Activated CD4-positive, alpha-beta T cell treated with anti-CD3 and anti-CD28 coated beads, Interleukin-2, amount 50 U/mL, for 16 hours (primary cell): ENCODE measurements around the gene POU2AF1.

Experiments
- DNase-seq: peaks from one replicate; pipeline ENCODE4 v3.0.0-alpha.2; 2020

Gene POU2AF1

GRCh38 chr11:111384494-111384893 lies 5.4 kb upstream of the POU2AF1 start:
- no peak for DNase-seq

GRCh38 chr11:111382451-111382850 lies 3.4 kb upstream of the POU2AF1 start:
- no peak for DNase-seq

- no peak for DNase-seq
Observed at GRCh38 chr11:111379602-111380136, 594 bp upstream of the POU2AF1 start.

- DNase-seq: no peak
Observed at GRCh38 chr11:111378185-111378860, 752 bp downstream of the POU2AF1 start.

- peak; percentile 73 for DNase-seq
Observed at GRCh38 chr11:111376181-111376871, 2.7 kb downstream of the POU2AF1 start.

GRCh38 chr11:111373590-111373989 lies 5.5 kb downstream of the POU2AF1 start:
- DNase-seq: no peak

- DNase-seq: no peak
Observed at GRCh38 chr11:111372538-111372937, 6.5 kb downstream of the POU2AF1 start.

GRCh38 chr11:111370902-111371578 lies 8.0 kb downstream of the POU2AF1 start:
- DNase-seq: peak; percentile 67

GRCh38 chr11:111370270-111370901 lies 8.7 kb downstream of the POU2AF1 start:
- no peak for DNase-seq

- DNase-seq: no peak
Observed at GRCh38 chr11:111368285-111368560, 10.9 kb downstream of the POU2AF1 start.

GRCh38 chr11:111367411-111368284 lies 11.4 kb downstream of the POU2AF1 start:
- DNase-seq: no peak

GRCh38 chr11:111366560-111367410 lies 12.3 kb downstream of the POU2AF1 start:
- no peak for DNase-seq

GRCh38 chr11:111365722-111366559 lies 13.1 kb downstream of the POU2AF1 start:
- DNase-seq: no peak

- no peak for DNase-seq
Observed at GRCh38 chr11:111364503-111364902, 14.6 kb downstream of the POU2AF1 start.

- no peak for DNase-seq
Observed at GRCh38 chr11:111363985-111364384, 15.1 kb downstream of the POU2AF1 start.

- DNase-seq: no peak
Observed at GRCh38 chr11:111362887-111363411, 16.1 kb downstream of the POU2AF1 start.

GRCh38 chr11:111361874-111362273 lies 17.2 kb downstream of the POU2AF1 start:
- DNase-seq: no peak

- no peak for DNase-seq
Observed at GRCh38 chr11:111361052-111361801, 17.8 kb downstream of the POU2AF1 start.
